Smooth muscle cell (in vitro differentiated cells): Measurements from ENCODE around the gene PHETA2. TPM values are rescaled to one million over a fixed set of nuclear protein-coding genes. Genes with fewer than 3 reads are reported as not detected.

Experiments
- polyA plus RNA-seq: library from polyadenylated mRNA; unstranded; fragments of >200 nt; fragmentation: Nextera tagmentation; extraction: Ambion mirVana; gene quantifications from 2 replicates; pipeline ENCODE4 v1.2.1, GENCODE V29; 2016
- small RNA-seq: library from RNA; depleted of rRNA; stranded (forward); fragments of <200 nt; gene quantifications from one replicate; pipeline ENCODE3, GENCODE V24; 2014
- total RNA-seq: library from RNA; depleted of rRNA; stranded (reverse); fragments of >200 nt; gene quantifications from 2 replicates; pipeline ENCODE4 v1.2.3, GENCODE V29; 2014

PHETA2 gene
- total and polyA plus RNA-seq, 2 experiments from 2014 or later = 6.7 to 15.9 TPM

Small RNAs within 50 kb of the gene (small RNA-seq; reads per million reads assigned to genes)
- gene SNORD13P1 = not detected

Other genes with a start within 250 kb of the PHETA2 start
- gene SREBF2, start 241.1 kb upstream of the PHETA2 start, total RNA-seq = 62.9 and 70.3 TPM in 2 replicates
- gene SREBF2, start 241.1 kb upstream of the PHETA2 start, polyA plus RNA-seq = 68.5 and 78.2 TPM in 2 replicates
- gene SHISA8, start 159.2 kb upstream of the PHETA2 start, total RNA-seq = not detected in 2 replicates
- 0.11 TPM in 1 of 2 replicates, not detected in the other for gene SHISA8, start 159.2 kb upstream of the PHETA2 start, polyA plus RNA-seq
- gene TNFRSF13C, start 147.4 kb upstream of the PHETA2 start, total RNA-seq = not detected in 2 replicates
- gene TNFRSF13C, start 147.4 kb upstream of the PHETA2 start, polyA plus RNA-seq = 0.15 and 0.37 TPM in 2 replicates
- 3.5 and 5.6 TPM in 2 replicates for gene CENPM, start 127.1 kb upstream of the PHETA2 start, total RNA-seq
- 13.5 and 16.0 TPM in 2 replicates for gene CENPM, start 127.1 kb upstream of the PHETA2 start, polyA plus RNA-seq
- 0.99 and 1.3 TPM in 2 replicates for gene SEPTIN3, start 104.8 kb upstream of the PHETA2 start, total RNA-seq
- gene SEPTIN3, start 104.8 kb upstream of the PHETA2 start, polyA plus RNA-seq = 0.65 and 1.1 TPM in 2 replicates
- not detected in 2 replicates for gene WBP2NL, start 75.5 kb upstream of the PHETA2 start, total RNA-seq
- 0.10 and 0.26 TPM in 2 replicates for gene WBP2NL, start 75.5 kb upstream of the PHETA2 start, polyA plus RNA-seq
- gene NAGA, start 3.4 kb upstream of the PHETA2 start, total RNA-seq = 33.8 and 35.0 TPM in 2 replicates
- 35.6 and 36.1 TPM in 2 replicates for gene NAGA, start 3.4 kb upstream of the PHETA2 start, polyA plus RNA-seq
- gene SMDT1, start 5.5 kb downstream of the PHETA2 start, total RNA-seq = 4.4 and 6.5 TPM in 2 replicates
- 57.9 and 78.0 TPM in 2 replicates for gene SMDT1, start 5.5 kb downstream of the PHETA2 start, polyA plus RNA-seq
- 103 and 114 TPM in 2 replicates for gene NDUFA6, start 16.5 kb downstream of the PHETA2 start, total RNA-seq
- gene NDUFA6, start 16.5 kb downstream of the PHETA2 start, polyA plus RNA-seq = 264 and 284 TPM in 2 replicates
- gene CYP2D6, start 56.6 kb downstream of the PHETA2 start, total RNA-seq = 0.63 and 0.99 TPM in 2 replicates
- 0.41 and 0.70 TPM in 2 replicates for gene CYP2D6, start 56.6 kb downstream of the PHETA2 start, polyA plus RNA-seq
- 23.3 and 26.8 TPM in 2 replicates for gene TCF20, start 196.4 kb downstream of the PHETA2 start, total RNA-seq
- gene TCF20, start 196.4 kb downstream of the PHETA2 start, polyA plus RNA-seq = 3.4 and 3.7 TPM in 2 replicates